Suppressor macrophage treated with lipopolysaccharide for 1 hour (primary cell): Measurements from ENCODE around the gene CRYL1.
A peak's percentile ranks its signal among the peaks of the same experiment; 100 is the strongest.

Source experiments
- DNase-seq, 3 donors: peaks; one replicate each; pipeline ENCODE4 v3.0.0-alpha.2; 2020 to 2022

Gene CRYL1

GRCh38 chr13:20526664-20527063 is 1.0 kb upstream of the CRYL1 start:
- peak in 1 of 3 donors; percentile 19 for DNase-seq

- peak in 2 of 3 donors; percentile 17 to 50 for DNase-seq
These were observed 485 bp downstream of the CRYL1 start for GRCh38 chr13:20525144-20525600.

- DNase-seq = no peak
These were observed 4.1 kb downstream of the CRYL1 start for GRCh38 chr13:20521364-20522115.

GRCh38 chr13:20519875-20520274 is 5.8 kb downstream of the CRYL1 start:
- no peak for DNase-seq

GRCh38 chr13:20518660-20519100 is 7.0 kb downstream of the CRYL1 start:
- no peak for DNase-seq

- no peak for DNase-seq
These were observed 10.8 kb downstream of the CRYL1 start for GRCh38 chr13:20514866-20515265.

GRCh38 chr13:20513466-20513995 is 12.1 kb downstream of the CRYL1 start:
- peak in 1 of 3 donors; percentile 29 for DNase-seq

- peak in 2 of 3 donors; percentile 24 to 28 for DNase-seq
These were observed 13.5 kb downstream of the CRYL1 start for GRCh38 chr13:20512042-20512683.

- no peak for DNase-seq
These were observed 19.0 kb downstream of the CRYL1 start for GRCh38 chr13:20506696-20507095.

- DNase-seq = peak; percentile 51 to 71 (median 65)
These were observed 20.0 kb downstream of the CRYL1 start for GRCh38 chr13:20505405-20506366.

- no peak for DNase-seq
These were observed 22.3 kb downstream of the CRYL1 start for GRCh38 chr13:20503088-20504083.

GRCh38 chr13:20501592-20501991 is 24.1 kb downstream of the CRYL1 start:
- DNase-seq = no peak

- peak; percentile 15 to 40 (median 30) for DNase-seq
These were observed 24.5 kb downstream of the CRYL1 start for GRCh38 chr13:20501120-20501519.

- no peak for DNase-seq
These were observed 25.7 kb downstream of the CRYL1 start for GRCh38 chr13:20499986-20500385.

GRCh38 chr13:20498659-20499058 is 27.0 kb downstream of the CRYL1 start:
- DNase-seq = no peak

GRCh38 chr13:20498129-20498528 is 27.5 kb downstream of the CRYL1 start:
- DNase-seq = no peak

GRCh38 chr13:20497006-20497775 is 28.5 kb downstream of the CRYL1 start:
- no peak for DNase-seq

- DNase-seq = peak; percentile 70 to 83 (median 79)
These were observed 30.3 kb downstream of the CRYL1 start for GRCh38 chr13:20495087-20496023.

- no peak for DNase-seq
These were observed 31.0 kb downstream of the CRYL1 start for GRCh38 chr13:20494656-20495055.
